MM.1S (cell line): ENCODE data around the gene HEBP2.
"Not testable (repeated sequence)": the region's sequence is repeated elsewhere in the genome, so short reads cannot be mapped to it uniquely, and the experiment has no call there.

Experiments used
- DNase-seq: peaks from one replicate; pipeline ENCODE4 v3.0.0-alpha.2; 2015
- H2AFZ ChIP-seq: fragments of 300-600 bp; sonication (generic); 2 replicates; pipeline ENCODE4 v1.6.0; 2016; ENCODE audit warnings: antibody characterized with exemption, low read length
- H3F3A ChIP-seq: fragments of 300-600 bp; sonication (generic); 2 replicates; pipeline ENCODE4 v1.6.1; 2016; ENCODE audit warnings: mild to moderate bottlenecking, antibody characterized with exemption, low read length, moderate library complexity, mixed read lengths; ENCODE audit not compliant: insufficient read depth
- H3K27ac ChIP-seq: fragments of 300-600 bp; sonication (generic); 2 replicates; pipeline ENCODE4 v1.5.1; 2016; ENCODE audit warnings: mild to moderate bottlenecking, low read length
- H3K27me3 ChIP-seq: fragments of 300-600 bp; sonication (generic); replicated peaks from 2 replicates; pipeline ENCODE4 v1.6.0; 2016; ENCODE audit warnings: low read length; ENCODE audit not compliant: insufficient read depth
- H3K36me3 ChIP-seq: fragments of 300-600 bp; sonication (generic); replicated peaks from 2 replicates; pipeline ENCODE4 v1.6.1; 2016; ENCODE audit warnings: mild to moderate bottlenecking, low read length, mixed read lengths; ENCODE audit not compliant: insufficient read depth
- H3K4me1 ChIP-seq: fragments of 300-600 bp; sonication (generic); 2 replicates; pipeline ENCODE4 v1.6.1; 2016; ENCODE audit warnings: low read length, mixed read lengths
- H3K4me2 ChIP-seq: fragments of 300-600 bp; sonication (generic); 2 replicates; pipeline ENCODE4 v1.6.0; 2016; ENCODE audit warnings: low read depth, low read length
- H3K4me3 ChIP-seq: fragments of 300-600 bp; sonication (generic); 2 replicates; pipeline ENCODE4 v1.5.1; 2016; ENCODE audit warnings: low read length, mixed read lengths
- H3K79me2 ChIP-seq: fragments of 300-600 bp; sonication (generic); 2 replicates; pipeline ENCODE4 v1.6.1; 2016; ENCODE audit warnings: mixed run types, low read length, mixed read lengths
- H3K9ac ChIP-seq: fragments of 300-600 bp; sonication (generic); 2 replicates; pipeline ENCODE4 v1.6.1; 2016; ENCODE audit warnings: low read length, mixed read lengths
- H3K9me2 ChIP-seq: fragments of 300-600 bp; sonication (generic); replicated peaks from 2 replicates; pipeline ENCODE4 v1.6.1; 2016; ENCODE audit warnings: mild to moderate bottlenecking, low read length, mixed read lengths; ENCODE audit not compliant: insufficient read depth
- H3K9me3 ChIP-seq: fragments of 300-600 bp; sonication (generic); replicated peaks from 2 replicates; pipeline ENCODE4 v1.6.1; 2016; ENCODE audit warnings: mild to moderate bottlenecking, low read length, mixed read lengths; ENCODE audit not compliant: insufficient read depth
- H4K20me1 ChIP-seq: fragments of 300-600 bp; sonication (generic); 2 replicates; pipeline ENCODE4 v1.6.1; 2016; ENCODE audit warnings: mild to moderate bottlenecking, low read length, moderate library complexity, mixed read lengths; ENCODE audit not compliant: insufficient read depth
- EZH2 ChIP-seq: fragments of 300-600 bp; sonication (generic); optimal IDR thresholded peaks from 2 replicates; pipeline ENCODE3; 2017; ENCODE audit warnings: low read depth, mild to moderate bottlenecking, antibody characterized with exemption, low read length, mixed read lengths
- EZH2phosphoT487 ChIP-seq: fragments of 300-600 bp; sonication (generic); IDR thresholded peaks from 2 replicates; pipeline ENCODE4 v1.6.1; 2018; ENCODE audit warnings: antibody characterized with exemption, low read length
- TF ChIP-seq, protein P1 (sequence below): fragments of 300-600 bp; sonication (generic); IDR thresholded peaks from 2 replicates; pipeline ENCODE4 v1.5.1; 2016; ENCODE audit warnings: antibody characterized with exemption, low read length, mixed read lengths

Gene HEBP2, protein sequence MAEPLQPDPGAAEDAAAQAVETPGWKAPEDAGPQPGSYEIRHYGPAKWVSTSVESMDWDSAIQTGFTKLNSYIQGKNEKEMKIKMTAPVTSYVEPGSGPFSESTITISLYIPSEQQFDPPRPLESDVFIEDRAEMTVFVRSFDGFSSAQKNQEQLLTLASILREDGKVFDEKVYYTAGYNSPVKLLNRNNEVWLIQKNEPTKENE

DNA sequence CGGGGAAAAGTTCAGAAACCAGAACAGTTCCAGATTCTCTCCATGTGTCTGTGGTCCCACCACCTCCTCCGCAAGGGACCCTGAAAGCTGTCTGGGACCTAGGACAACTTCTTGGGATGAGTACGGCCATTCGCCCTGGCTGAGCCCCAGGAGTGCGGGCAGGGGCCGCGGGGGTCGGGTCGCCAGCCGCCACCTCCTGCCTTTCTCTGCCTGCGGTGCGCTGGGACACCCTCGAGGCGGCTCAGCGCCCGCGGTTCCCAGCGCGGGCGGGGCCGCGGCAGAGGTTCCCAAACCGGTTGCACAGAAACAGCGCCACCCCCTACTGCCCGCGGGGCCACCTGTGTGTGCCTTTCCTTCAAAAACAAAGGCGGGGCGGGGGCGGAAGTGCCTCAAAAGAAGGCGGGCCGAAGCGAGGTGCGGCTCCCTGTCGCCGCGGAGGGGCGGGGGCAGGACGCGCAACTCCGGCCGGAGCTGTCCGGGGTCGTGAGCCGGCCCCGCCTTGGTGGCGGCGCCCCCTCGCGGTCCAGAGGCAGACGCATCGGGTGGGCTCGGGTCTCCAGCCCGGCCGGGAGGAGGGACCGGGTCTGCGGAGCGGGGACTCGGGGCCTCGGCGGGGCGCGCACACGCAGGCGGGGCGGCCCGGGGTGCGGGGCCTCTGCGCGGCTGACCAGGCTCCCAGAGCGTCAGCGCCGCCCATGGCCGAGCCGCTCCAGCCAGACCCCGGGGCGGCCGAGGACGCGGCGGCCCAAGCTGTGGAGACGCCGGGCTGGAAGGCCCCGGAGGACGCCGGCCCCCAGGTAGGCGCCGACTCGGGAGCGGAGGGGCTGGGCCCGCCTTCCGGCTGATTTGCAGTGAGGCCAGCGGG is at the start of gene HEBP2:
TSS of gene HEBP2 (plus strand) at position 423 of the 865 bp plus-strand sequence. CDS start at position 696, 273 bp downstream.
- Histone ChIP-seq H3K9me2 (no peaks in the 10 kb centered on the region), H3K27ac (no peak within 1 kb of the TSS), H3K4me1 (no peaks in the 10 kb centered on the region), H3K27me3 (no peaks in the 10 kb centered on the region), H3K36me3 (no peaks in the 10 kb centered on the region), H3K79me2 (no peaks in the 10 kb centered on the region), H3K4me2 (peak within 1 kb of the TSS; percentile 97), H3K4me3 (peak within 1 kb of the TSS; percentile 84), H3F3A (peaks cover 5% of the 10 kb centered on the region; the same call in 1 of the 2 replicates), H4K20me1 (no peaks in the 10 kb centered on the region), H2AFZ (peak within 1 kb of the TSS; percentile 98), H3K9me3 (no peaks in the 10 kb centered on the region), H3K9ac (peak within 1 kb of the TSS; percentile 65)
- DNase-seq = peak; percentile 95
- TF ChIP-seq, protein P1, sequence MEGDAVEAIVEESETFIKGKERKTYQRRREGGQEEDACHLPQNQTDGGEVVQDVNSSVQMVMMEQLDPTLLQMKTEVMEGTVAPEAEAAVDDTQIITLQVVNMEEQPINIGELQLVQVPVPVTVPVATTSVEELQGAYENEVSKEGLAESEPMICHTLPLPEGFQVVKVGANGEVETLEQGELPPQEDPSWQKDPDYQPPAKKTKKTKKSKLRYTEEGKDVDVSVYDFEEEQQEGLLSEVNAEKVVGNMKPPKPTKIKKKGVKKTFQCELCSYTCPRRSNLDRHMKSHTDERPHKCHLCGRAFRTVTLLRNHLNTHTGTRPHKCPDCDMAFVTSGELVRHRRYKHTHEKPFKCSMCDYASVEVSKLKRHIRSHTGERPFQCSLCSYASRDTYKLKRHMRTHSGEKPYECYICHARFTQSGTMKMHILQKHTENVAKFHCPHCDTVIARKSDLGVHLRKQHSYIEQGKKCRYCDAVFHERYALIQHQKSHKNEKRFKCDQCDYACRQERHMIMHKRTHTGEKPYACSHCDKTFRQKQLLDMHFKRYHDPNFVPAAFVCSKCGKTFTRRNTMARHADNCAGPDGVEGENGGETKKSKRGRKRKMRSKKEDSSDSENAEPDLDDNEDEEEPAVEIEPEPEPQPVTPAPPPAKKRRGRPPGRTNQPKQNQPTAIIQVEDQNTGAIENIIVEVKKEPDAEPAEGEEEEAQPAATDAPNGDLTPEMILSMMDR = peak; percentile 37; the same call in 1 of the 2 replicates
- TF ChIP-seq EZH2 (no peak), EZH2phosphoT487 (no peak)

DNA sequence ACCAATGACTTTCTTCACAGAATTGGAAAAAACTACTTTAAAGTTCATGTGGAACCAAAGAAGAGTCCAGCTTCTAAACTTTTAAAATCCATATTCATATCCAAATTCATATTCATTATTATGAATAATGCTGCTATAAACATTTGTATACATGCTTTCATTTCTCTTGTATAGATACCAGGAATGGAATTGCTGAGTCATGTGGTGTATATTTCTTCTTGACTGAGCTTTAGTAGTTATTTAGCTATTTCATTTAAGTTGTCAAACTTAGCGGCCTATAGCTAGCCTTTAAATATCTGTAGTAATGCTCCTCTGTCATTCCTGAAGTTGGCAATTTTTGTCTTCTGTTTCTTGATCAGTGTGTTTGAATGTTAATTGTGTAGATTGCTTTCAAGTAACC is 46.1 kb upstream of the HEBP2 start:
- Histone ChIP-seq H3K4me3 (no peak overlapping the region), H3K9me3 (no peaks in the 10 kb centered on the region), H3F3A (no peaks in the 10 kb centered on the region), H3K9me2 (no peaks in the 10 kb centered on the region), H3K4me2 (no peak overlapping the region), H4K20me1 (no peaks in the 10 kb centered on the region), H3K27ac (no peak overlapping the region), H3K9ac (no peak overlapping the region), H3K27me3 (no peaks in the 10 kb centered on the region), H3K36me3 (no peaks in the 10 kb centered on the region), H3K4me1 (no peaks in the 10 kb centered on the region), H3K79me2 (no peaks in the 10 kb centered on the region), H2AFZ (no peak overlapping the region)
- DNase-seq = no peak
- no peak for TF ChIP-seq EZH2phosphoT487
- TF ChIP-seq EZH2 = no peak
- TF ChIP-seq, protein P1 = no peak

DNA sequence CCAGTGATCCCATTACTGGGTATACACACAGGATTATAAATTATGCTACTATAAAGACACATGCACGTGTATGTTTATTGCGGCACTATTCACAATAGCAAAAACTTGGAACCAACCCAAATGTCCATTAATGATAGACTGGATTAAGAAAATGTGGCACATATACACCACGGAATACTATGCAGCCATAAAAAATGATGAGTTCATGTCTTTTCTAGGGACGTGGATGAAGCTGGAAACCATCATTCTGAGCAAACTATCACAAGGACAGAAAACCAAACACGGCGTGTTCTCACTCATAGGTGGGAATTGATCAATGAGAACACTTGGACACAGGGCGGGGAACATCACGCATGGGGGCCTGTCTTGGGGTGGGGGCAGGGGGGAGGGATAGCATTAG is 35.3 kb upstream of the HEBP2 start:
- H3K4me3 ChIP-seq, H3K79me2 ChIP-seq, H3F3A ChIP-seq, H3K4me2 ChIP-seq, H3K27ac ChIP-seq, DNase-seq, H3K36me3 ChIP-seq, H2AFZ ChIP-seq, H3K9ac ChIP-seq, H3K9me3 ChIP-seq, H4K20me1 ChIP-seq, H3K4me1 ChIP-seq, H3K27me3 ChIP-seq, H3K9me2 ChIP-seq: not testable (repeated sequence)
